HG02970 (cell line): ENCODE results near the gene ASB11.

Experiments
- ATAC-seq: cut with Tn5 transposase; IDR thresholded peaks from one replicate; pipeline ENCODE4 v1.9.1; 2021; ENCODE audit warnings: mild to moderate bottlenecking, moderate library complexity, moderate number of reproducible peaks; ENCODE audit not compliant: unreplicated experiment, low FRiP score

ASB11 gene

DNA sequence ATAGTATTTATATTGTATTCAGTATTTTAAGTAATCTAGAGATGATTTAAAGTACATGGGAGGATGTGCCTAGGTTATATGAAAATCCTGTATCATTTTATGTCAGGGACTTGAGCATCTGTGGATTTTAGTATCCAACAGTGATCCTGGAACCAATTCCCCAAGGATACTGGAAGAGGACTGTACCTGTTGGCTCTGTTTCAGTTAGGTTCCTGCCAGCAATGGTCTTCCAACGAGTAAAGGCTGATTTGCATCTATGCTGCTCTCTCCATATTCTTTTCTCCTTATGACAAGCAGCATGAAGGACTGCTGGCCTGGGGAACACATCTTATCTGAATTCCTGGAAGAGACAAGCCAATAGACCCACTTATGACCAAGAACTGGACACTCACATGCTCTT, 80.4 kb downstream of the ASB11 start:
- no peak for ATAC-seq

DNA sequence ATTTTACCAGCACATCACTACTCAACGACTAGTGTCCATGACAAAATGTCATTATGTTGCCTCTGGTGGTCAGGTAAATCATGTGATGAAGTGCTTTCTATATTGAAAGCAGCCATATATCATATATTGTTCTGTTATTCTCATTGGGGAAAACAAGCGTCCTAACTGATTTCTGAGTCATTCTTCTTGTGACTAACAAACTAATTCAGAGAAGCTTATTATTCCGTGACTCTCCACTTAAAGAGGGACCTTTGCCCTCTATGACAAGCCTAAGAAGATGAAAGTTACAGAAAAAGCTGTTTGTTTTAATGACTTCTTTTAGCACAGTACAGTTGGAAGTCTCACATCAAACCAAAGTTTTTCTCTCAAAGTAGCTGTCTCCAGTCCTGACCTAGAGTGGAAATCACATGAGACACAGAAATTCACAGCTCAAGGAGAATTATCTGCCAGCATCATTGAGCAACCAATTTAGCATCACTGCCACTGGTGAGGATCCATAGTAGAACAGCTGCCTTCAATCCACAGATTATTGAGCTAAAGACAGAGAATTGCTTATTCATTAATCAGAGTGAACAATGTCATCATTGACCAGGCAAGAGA, 81.9 kb downstream of the ASB11 start:
- no peak for ATAC-seq
